ENCODE measurements around the gene VPS13D. TPM values are rescaled to one million over a fixed set of nuclear protein-coding genes. Genes with fewer than 3 reads are reported as not detected.

VPS13D gene
- total and polyA plus RNA-seq, 4 donors = 10.2 to 68.3 (median 12.6) TPM

DNA sequence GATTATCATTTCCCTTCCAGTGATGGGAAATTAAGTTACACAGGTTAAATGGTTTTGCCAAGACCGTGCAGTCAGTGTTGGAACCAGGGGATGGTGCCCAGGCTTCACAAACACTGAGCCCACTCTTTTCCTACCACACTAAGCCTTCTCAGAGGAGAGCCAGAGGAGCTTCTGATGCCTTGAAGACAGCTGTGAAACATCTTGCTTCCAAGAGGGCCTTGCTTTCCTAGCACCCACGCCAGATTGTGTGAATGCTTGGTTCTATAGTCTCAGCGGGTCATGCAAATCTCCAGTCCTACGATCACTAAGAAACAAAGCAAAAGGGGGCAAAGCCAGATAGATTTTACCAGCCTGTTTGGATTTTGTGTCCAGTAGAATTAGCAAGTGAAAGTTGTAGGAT is 200.7 kb downstream of the VPS13D start:
- no peak overlapping the region for H3K4me3 ChIP-seq (ENCODE audit: low read depth in 1 of 3, low read length in 3 of 3)
- H3K36me3 ChIP-seq (ENCODE audit: control insufficient read depth in 4 of 4, insufficient read depth in 3 of 4, low read depth in 1 of 4, low read length in 3 of 4) = peaks cover 0 to 9% (median 4%) of the 10 kb centered on the region in 4 donors
- H3K9ac ChIP-seq (ENCODE audit: low read depth in 1 of 2, low read length in 2 of 2) = no peak overlapping the region
- H3K27ac ChIP-seq (ENCODE audit: low read depth in 1 of 2, low read length in 2 of 2) = no peak overlapping the region
- DNase-seq (ENCODE audit: low spot score) = no peak
- TF ChIP-seq RAD21 (IDR thresholded peaks at IDR 0.05) = no peak
- no peak for TF ChIP-seq GABPA (IDR thresholded peaks at IDR 0.05 in 1 of 2, conservative IDR thresholded peaks at IDR 0.05 in 1 of 2)
- no peak for TF ChIP-seq HNF4G (IDR thresholded peaks at IDR 0.05)
- no peak for TF ChIP-seq EGR1 (IDR thresholded peaks at IDR 0.05; ENCODE audit: low read depth in 2 of 2)
- no peak for TF ChIP-seq FOXA2 (IDR thresholded peaks at IDR 0.05)
- 95% methylated on average over 4 of the region's 4 CpGs for WGBS
- H3K4me1 ChIP-seq (ENCODE audit: control insufficient read depth in 4 of 4, insufficient read depth in 4 of 4, low read length in 3 of 4) = peaks cover 6 to 26% (median 23%) of the 10 kb centered on the region in 4 donors
- H3K9me3 ChIP-seq (ENCODE audit: control insufficient read depth in 4 of 4, low read length in 3 of 4) = no peaks in the 10 kb centered on the region
- H3K27me3 ChIP-seq (ENCODE audit: control insufficient read depth in 4 of 4, insufficient read depth in 4 of 4, low read length in 3 of 4) = no peaks in the 10 kb centered on the region

DNA sequence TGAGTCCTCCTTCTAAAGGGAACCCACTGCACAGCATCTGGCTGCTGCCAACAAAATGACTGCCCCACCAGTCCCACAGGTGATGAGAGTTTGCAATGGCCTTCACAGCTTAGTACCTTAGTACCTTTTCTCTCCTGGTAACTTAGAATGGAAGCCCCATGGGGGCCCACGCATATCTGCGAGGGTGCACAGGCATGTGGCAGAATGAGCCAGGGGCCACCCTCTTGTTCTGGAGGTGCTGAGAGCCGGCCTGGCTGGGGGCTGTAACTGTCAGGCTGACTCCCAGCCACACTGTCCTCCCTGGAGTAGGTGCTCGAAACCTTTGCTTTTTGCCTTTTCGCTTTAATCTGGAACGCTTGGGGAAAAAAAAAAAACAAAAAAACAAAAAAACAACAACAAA is 203.1 kb downstream of the VPS13D start:
- H3K27ac ChIP-seq (ENCODE audit: low read depth in 1 of 2, low read length in 2 of 2) = peak overlapping the region; percentile 80 to 83
- H3K9me3 ChIP-seq (ENCODE audit: control insufficient read depth in 4 of 4, low read length in 3 of 4) = no peaks in the 10 kb centered on the region
- H3K4me1 ChIP-seq (ENCODE audit: control insufficient read depth in 4 of 4, insufficient read depth in 4 of 4, low read length in 3 of 4) = peaks cover 12 to 28% (median 24%) of the 10 kb centered on the region in 4 donors
- H3K36me3 ChIP-seq (ENCODE audit: control insufficient read depth in 4 of 4, insufficient read depth in 3 of 4, low read depth in 1 of 4, low read length in 3 of 4) = peaks cover 0 to 9% (median 4%) of the 10 kb centered on the region in 4 donors
- H3K9ac ChIP-seq (ENCODE audit: low read depth in 1 of 2, low read length in 2 of 2) = no peak overlapping the region
- H3K27me3 ChIP-seq (ENCODE audit: control insufficient read depth in 4 of 4, insufficient read depth in 4 of 4, low read length in 3 of 4) = no peaks in the 10 kb centered on the region
- no peak overlapping the region for H3K4me3 ChIP-seq (ENCODE audit: low read depth in 1 of 3, low read length in 3 of 3)
- DNase-seq (ENCODE audit: low spot score) = no peak
- no peak for TF ChIP-seq RAD21 (IDR thresholded peaks at IDR 0.05)
- TF ChIP-seq EGR1 (IDR thresholded peaks at IDR 0.05; ENCODE audit: low read depth in 2 of 2) = no peak
- TF ChIP-seq GABPA (IDR thresholded peaks at IDR 0.05 in 1 of 2, conservative IDR thresholded peaks at IDR 0.05 in 1 of 2) = no peak
- TF ChIP-seq NR2F2 (IDR thresholded peaks at IDR 0.05) = no peak
- no peak for TF ChIP-seq FOXA1 (IDR thresholded peaks at IDR 0.05)
- WGBS = 62% methylated on average over 6 of the region's 6 CpGs

DNA sequence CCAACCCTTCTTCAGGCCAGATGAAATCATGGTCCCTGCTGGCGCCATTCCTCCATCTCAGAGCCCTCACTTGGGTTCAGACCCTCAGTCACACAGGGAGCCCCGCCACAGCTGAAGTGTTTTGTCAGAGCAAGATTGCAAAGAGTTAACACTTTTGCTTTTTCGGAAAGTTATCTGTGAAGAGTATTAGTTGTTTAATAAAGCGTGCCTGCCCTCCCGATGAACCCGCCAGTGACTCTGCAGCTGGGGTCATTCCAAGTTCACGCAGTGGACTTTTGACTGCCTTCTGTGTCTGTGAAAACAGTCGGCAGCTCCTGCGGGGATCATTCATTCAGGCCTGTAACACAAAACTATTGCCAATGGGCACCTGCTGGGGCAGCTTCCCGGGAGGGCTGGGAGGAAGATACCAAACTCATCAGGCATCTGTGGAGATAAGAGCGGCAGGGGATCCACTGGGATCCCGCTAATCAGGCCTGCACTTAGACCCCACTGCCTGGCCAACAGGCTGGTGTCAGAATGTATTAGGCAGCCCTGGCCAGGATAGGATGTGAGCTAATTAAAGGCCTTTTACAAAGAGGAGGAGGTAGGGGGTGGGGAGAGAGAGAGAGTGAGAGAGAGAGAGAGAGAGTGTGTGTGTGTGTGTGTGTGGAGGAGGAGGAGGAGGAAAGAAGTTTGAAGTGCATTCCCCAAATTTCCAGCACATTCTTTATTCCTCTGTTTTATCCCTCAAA is 203.7 kb downstream of the VPS13D start:
- 20% methylated on average over 12 of the region's 12 CpGs for WGBS
- Histone ChIP-seq H3K9me3 (ENCODE audit: control insufficient read depth in 4 of 4, low read length in 3 of 4) (no peaks in the 10 kb centered on the region), H3K4me3 (ENCODE audit: low read depth in 1 of 3, low read length in 3 of 3) (no peak overlapping the region), H3K27me3 (ENCODE audit: control insufficient read depth in 4 of 4, insufficient read depth in 4 of 4, low read length in 3 of 4) (no peaks in the 10 kb centered on the region), H3K9ac (ENCODE audit: low read depth in 1 of 2, low read length in 2 of 2) (peak overlapping the region in 1 of 2 donors; percentile 4), H3K4me1 (ENCODE audit: control insufficient read depth in 4 of 4, insufficient read depth in 4 of 4, low read length in 3 of 4) (peaks cover 12 to 28% (median 24%) of the 10 kb centered on the region in 4 donors), H3K27ac (ENCODE audit: low read depth in 1 of 2, low read length in 2 of 2) (peak overlapping the region; percentile 80 to 83), H3K36me3 (ENCODE audit: control insufficient read depth in 4 of 4, insufficient read depth in 3 of 4, low read depth in 1 of 4, low read length in 3 of 4) (peaks cover 0 to 6% (median 4%) of the 10 kb centered on the region in 4 donors)
- TF ChIP-seq, protein P1, sequence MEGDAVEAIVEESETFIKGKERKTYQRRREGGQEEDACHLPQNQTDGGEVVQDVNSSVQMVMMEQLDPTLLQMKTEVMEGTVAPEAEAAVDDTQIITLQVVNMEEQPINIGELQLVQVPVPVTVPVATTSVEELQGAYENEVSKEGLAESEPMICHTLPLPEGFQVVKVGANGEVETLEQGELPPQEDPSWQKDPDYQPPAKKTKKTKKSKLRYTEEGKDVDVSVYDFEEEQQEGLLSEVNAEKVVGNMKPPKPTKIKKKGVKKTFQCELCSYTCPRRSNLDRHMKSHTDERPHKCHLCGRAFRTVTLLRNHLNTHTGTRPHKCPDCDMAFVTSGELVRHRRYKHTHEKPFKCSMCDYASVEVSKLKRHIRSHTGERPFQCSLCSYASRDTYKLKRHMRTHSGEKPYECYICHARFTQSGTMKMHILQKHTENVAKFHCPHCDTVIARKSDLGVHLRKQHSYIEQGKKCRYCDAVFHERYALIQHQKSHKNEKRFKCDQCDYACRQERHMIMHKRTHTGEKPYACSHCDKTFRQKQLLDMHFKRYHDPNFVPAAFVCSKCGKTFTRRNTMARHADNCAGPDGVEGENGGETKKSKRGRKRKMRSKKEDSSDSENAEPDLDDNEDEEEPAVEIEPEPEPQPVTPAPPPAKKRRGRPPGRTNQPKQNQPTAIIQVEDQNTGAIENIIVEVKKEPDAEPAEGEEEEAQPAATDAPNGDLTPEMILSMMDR (IDR thresholded peaks at IDR 0.05; ENCODE audit: low read depth, low read length, missing input control) = no peak
- TF ChIP-seq YY1 (IDR thresholded peaks at IDR 0.05) = peak; percentile 57
- TF ChIP-seq RAD21 (IDR thresholded peaks at IDR 0.05) = peak; percentile 67 to 74
- peak; percentile 100 for TF ChIP-seq RXRA (IDR thresholded peaks at IDR 0.05)
- TF ChIP-seq EGR1 (IDR thresholded peaks at IDR 0.05; ENCODE audit: low read depth in 2 of 2) = no peak
- TF ChIP-seq TAF1 (conservative IDR thresholded peaks at IDR 0.05) = no peak
- TF ChIP-seq, protein P2, sequence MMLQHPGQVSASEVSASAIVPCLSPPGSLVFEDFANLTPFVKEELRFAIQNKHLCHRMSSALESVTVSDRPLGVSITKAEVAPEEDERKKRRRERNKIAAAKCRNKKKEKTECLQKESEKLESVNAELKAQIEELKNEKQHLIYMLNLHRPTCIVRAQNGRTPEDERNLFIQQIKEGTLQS (IDR thresholded peaks at IDR 0.05) = no peak
- TF ChIP-seq HNF4G (IDR thresholded peaks at IDR 0.05) = peak; percentile 90
- peak; percentile 95 for TF ChIP-seq SP1 (IDR thresholded peaks at IDR 0.05)
- TF ChIP-seq FOXA2 (IDR thresholded peaks at IDR 0.05) = peak; percentile 40
- peak; percentile 36 for TF ChIP-seq FOXA1 (IDR thresholded peaks at IDR 0.05)
- peak; percentile 64 for TF ChIP-seq NR2F2 (IDR thresholded peaks at IDR 0.05)
- TF ChIP-seq, protein P3, sequence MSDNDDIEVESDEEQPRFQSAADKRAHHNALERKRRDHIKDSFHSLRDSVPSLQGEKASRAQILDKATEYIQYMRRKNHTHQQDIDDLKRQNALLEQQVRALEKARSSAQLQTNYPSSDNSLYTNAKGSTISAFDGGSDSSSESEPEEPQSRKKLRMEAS (IDR thresholded peaks at IDR 0.05) = peak; percentile 73
- TF ChIP-seq JUND (IDR thresholded peaks at IDR 0.05) = peak; percentile 69 to 74
- peak; percentile 96 for TF ChIP-seq HNF4A (conservative IDR thresholded peaks at IDR 0.05)
- no peak for TF ChIP-seq GABPA (IDR thresholded peaks at IDR 0.05 in 1 of 2, conservative IDR thresholded peaks at IDR 0.05 in 1 of 2)
- TF ChIP-seq, protein P4, sequence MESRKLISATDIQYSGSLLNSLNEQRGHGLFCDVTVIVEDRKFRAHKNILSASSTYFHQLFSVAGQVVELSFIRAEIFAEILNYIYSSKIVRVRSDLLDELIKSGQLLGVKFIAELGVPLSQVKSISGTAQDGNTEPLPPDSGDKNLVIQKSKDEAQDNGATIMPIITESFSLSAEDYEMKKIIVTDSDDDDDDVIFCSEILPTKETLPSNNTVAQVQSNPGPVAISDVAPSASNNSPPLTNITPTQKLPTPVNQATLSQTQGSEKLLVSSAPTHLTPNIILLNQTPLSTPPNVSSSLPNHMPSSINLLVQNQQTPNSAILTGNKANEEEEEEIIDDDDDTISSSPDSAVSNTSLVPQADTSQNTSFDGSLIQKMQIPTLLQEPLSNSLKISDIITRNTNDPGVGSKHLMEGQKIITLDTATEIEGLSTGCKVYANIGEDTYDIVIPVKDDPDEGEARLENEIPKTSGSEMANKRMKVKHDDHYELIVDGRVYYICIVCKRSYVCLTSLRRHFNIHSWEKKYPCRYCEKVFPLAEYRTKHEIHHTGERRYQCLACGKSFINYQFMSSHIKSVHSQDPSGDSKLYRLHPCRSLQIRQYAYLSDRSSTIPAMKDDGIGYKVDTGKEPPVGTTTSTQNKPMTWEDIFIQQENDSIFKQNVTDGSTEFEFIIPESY (IDR thresholded peaks at IDR 0.05) = peak; percentile 83
- TF ChIP-seq, protein P5, sequence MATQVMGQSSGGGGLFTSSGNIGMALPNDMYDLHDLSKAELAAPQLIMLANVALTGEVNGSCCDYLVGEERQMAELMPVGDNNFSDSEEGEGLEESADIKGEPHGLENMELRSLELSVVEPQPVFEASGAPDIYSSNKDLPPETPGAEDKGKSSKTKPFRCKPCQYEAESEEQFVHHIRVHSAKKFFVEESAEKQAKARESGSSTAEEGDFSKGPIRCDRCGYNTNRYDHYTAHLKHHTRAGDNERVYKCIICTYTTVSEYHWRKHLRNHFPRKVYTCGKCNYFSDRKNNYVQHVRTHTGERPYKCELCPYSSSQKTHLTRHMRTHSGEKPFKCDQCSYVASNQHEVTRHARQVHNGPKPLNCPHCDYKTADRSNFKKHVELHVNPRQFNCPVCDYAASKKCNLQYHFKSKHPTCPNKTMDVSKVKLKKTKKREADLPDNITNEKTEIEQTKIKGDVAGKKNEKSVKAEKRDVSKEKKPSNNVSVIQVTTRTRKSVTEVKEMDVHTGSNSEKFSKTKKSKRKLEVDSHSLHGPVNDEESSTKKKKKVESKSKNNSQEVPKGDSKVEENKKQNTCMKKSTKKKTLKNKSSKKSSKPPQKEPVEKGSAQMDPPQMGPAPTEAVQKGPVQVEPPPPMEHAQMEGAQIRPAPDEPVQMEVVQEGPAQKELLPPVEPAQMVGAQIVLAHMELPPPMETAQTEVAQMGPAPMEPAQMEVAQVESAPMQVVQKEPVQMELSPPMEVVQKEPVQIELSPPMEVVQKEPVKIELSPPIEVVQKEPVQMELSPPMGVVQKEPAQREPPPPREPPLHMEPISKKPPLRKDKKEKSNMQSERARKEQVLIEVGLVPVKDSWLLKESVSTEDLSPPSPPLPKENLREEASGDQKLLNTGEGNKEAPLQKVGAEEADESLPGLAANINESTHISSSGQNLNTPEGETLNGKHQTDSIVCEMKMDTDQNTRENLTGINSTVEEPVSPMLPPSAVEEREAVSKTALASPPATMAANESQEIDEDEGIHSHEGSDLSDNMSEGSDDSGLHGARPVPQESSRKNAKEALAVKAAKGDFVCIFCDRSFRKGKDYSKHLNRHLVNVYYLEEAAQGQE (IDR thresholded peaks at IDR 0.05) = peak; percentile 68
- peak; percentile 59 for DNase-seq (ENCODE audit: low spot score)

Measured in liver (tissue), 9 donors.